Liver (tissue), 9 donors: Measurements from ENCODE around the gene CLCF1. TPM values are rescaled to one million over a fixed set of nuclear protein-coding genes. Genes with fewer than 3 reads are reported as not detected.

Source experiments
- DNase-seq: peaks from one replicate; pipeline ENCODE4 v3.0.0-alpha.2; 2017; ENCODE audit warnings: low spot score
- H3K27ac ChIP-seq, 2 donors: one replicate each; pipeline ENCODE4 v1.7.0; 2013; ENCODE audit warnings: inconsistent platforms in 2 of 2, low read length in 2 of 2, control low read depth in 1 of 2, low read depth in 1 of 2, mild to moderate bottlenecking in 1 of 2
- H3K27me3 ChIP-seq, 4 donors: one replicate each; pipeline versions ENCODE4 v1.6.1 to v1.7.0; 2013; ENCODE audit warnings: low read length in 3 of 4, inconsistent platforms in 1 of 4, mild to moderate bottlenecking in 1 of 4, moderate library complexity in 1 of 4; ENCODE audit not compliant: control insufficient read depth in 4 of 4, insufficient read depth in 4 of 4
- H3K36me3 ChIP-seq, 4 donors: one replicate each; pipeline versions ENCODE4 v1.6.1 to v1.7.0; 2013; ENCODE audit warnings: low read length in 3 of 4, mild to moderate bottlenecking in 3 of 4, low read depth in 1 of 4, moderate library complexity in 1 of 4; ENCODE audit not compliant: control insufficient read depth in 4 of 4, insufficient read depth in 3 of 4
- H3K4me1 ChIP-seq, 4 donors: one replicate each; pipeline versions ENCODE4 v1.6.1 to v1.7.0; 2013; ENCODE audit warnings: low read length in 3 of 4, mild to moderate bottlenecking in 3 of 4, moderate library complexity in 1 of 4; ENCODE audit not compliant: control insufficient read depth in 4 of 4, insufficient read depth in 4 of 4
- H3K4me3 ChIP-seq, 3 donors: one replicate each; pipeline versions ENCODE4 v1.6.1 to v1.7.0; 2013; ENCODE audit warnings: low read length in 3 of 3, control low read depth in 1 of 3, low read depth in 1 of 3, mild to moderate bottlenecking in 1 of 3
- H3K9ac ChIP-seq, 2 donors: one replicate each; pipeline ENCODE4 v1.7.0; 2013; ENCODE audit warnings: low read length in 2 of 2, mild to moderate bottlenecking in 2 of 2, moderate library complexity in 2 of 2, control low read depth in 1 of 2, low read depth in 1 of 2
- H3K9me3 ChIP-seq, 4 donors: one replicate each; pipeline versions ENCODE4 v1.6.1 to v1.7.0; 2013; ENCODE audit warnings: low read length in 3 of 4; ENCODE audit not compliant: control insufficient read depth in 4 of 4
- ATF3 ChIP-seq: IDR thresholded peaks from 2 replicates; pipeline ENCODE4 v1.6.1; 2016; ENCODE audit warnings: antibody characterized with exemption
- CTCF ChIP-seq: fragments of 150-350 bp; IDR thresholded peaks from 2 replicates; pipeline ENCODE4 v1.5.1; 2017; ENCODE audit warnings: improper control_type of control experiment, low read depth, low read length; ENCODE audit not compliant: missing input control
- EGR1 ChIP-seq, 2 donors: IDR thresholded peaks; 2 replicates each; pipeline ENCODE4 v1.6.1; 2016 to 2018; ENCODE audit warnings: antibody characterized with exemption in 2 of 2, low read depth in 2 of 2
- FOXA1 ChIP-seq: IDR thresholded peaks from 2 replicates; pipeline ENCODE4 v1.6.1; 2016; ENCODE audit warnings: antibody characterized with exemption
- FOXA2 ChIP-seq: IDR thresholded peaks from 2 replicates; pipeline ENCODE4 v1.6.1; 2016; ENCODE audit warnings: antibody characterized with exemption
- GABPA ChIP-seq, 2 donors: IDR thresholded peaks in 1 of 2; conservative IDR thresholded peaks in 1 of 2; 2 replicates each; pipeline ENCODE4 v1.6.1; 2016; ENCODE audit warnings: antibody characterized with exemption in 2 of 2, mild to moderate bottlenecking in 1 of 2, moderate library complexity in 1 of 2
- HNF4A ChIP-seq, 2 donors: conservative IDR thresholded peaks; 2 replicates each; pipeline ENCODE4 v1.6.1; 2016; ENCODE audit warnings: antibody characterized with exemption in 2 of 2, mild to moderate bottlenecking in 2 of 2
- HNF4G ChIP-seq: IDR thresholded peaks from 2 replicates; pipeline ENCODE4 v1.6.1; 2016; ENCODE audit warnings: antibody characterized with exemption
- JUND ChIP-seq, 2 donors: IDR thresholded peaks; 2 replicates each; pipeline ENCODE4 v1.6.1; 2016; ENCODE audit warnings: antibody characterized with exemption in 2 of 2
- MAX ChIP-seq: IDR thresholded peaks from 2 replicates; pipeline ENCODE4 v1.6.1; 2016; ENCODE audit warnings: antibody characterized with exemption
- NR2F2 ChIP-seq: IDR thresholded peaks from 2 replicates; pipeline ENCODE4 v1.6.1; 2016; ENCODE audit warnings: antibody characterized with exemption
- RAD21 ChIP-seq, 2 donors: IDR thresholded peaks; 2 replicates each; pipeline ENCODE4 v1.6.1; 2016; ENCODE audit warnings: antibody characterized with exemption in 2 of 2, mild to moderate bottlenecking in 2 of 2
- REST ChIP-seq: IDR thresholded peaks from 2 replicates; pipeline ENCODE4 v1.6.1; 2016; ENCODE audit warnings: antibody characterized with exemption, mild to moderate bottlenecking
- ZBTB33 ChIP-seq: IDR thresholded peaks from 2 replicates; pipeline ENCODE4 v1.6.1; 2016; ENCODE audit warnings: antibody characterized with exemption
- WGBS: extraction: QIAGEN DNeasy Blood & Tissue Kit; methylation state at CpG from one replicate; pipeline ENCODE4 v1.1.7; 2013; 5-methylcytosine and 5-hydroxymethylcytosine counted together
- polyA plus RNA-seq, 2 donors: library from polyadenylated mRNA; stranded (reverse) in 1 of 2; unstranded in 1 of 2; fragments of 200-250 nt in 1 of 2; fragments of >200 nt in 1 of 2; fragmentation: Nextera tagmentation in 1 of 2; extraction: Ambion mirVana in 1 of 2; gene quantifications; one replicate each; pipeline versions ENCODE4 v1.2.1 to v1.2.3, GENCODE V29; 2013 to 2015
- total RNA-seq, 2 donors: library from RNA; depleted of rRNA; stranded (reverse); fragments of >200 nt; gene quantifications; one replicate each; pipeline ENCODE4 v1.2.3, GENCODE V29; 2014
- donor health status: healthy.
- donor health status: healthy.
- donor health status: healthy.
- donor health status: healthy.
- donor health status: healthy.

CLCF1 gene
- total and polyA plus RNA-seq, 4 donors: 0.14 to 1.8 (median 0.20) TPM

GRCh38 chr11:67397986-67398660 is 24.7 kb upstream of the CLCF1 start:
- Histone ChIP-seq H3K27ac (no peak overlapping the region), H3K4me3 (no peak overlapping the region), H3K36me3 (peaks cover 20 to 36% (median 22%) of the 10 kb centered on the region in 4 donors), H3K9ac (no peak overlapping the region), H3K4me1 (peaks cover 10 to 35% (median 19%) of the 10 kb centered on the region in 4 donors), H3K9me3 (no peaks in the 10 kb centered on the region), H3K27me3 (no peaks in the 10 kb centered on the region)
- TF ChIP-seq REST (no peak), CTCF (no peak), NR2F2 (no peak), ATF3 (no peak), HNF4A (conservative IDR thresholded peaks at IDR 0.05) (no peak), HNF4G (no peak), RAD21 (IDR thresholded peaks at IDR 0.05) (no peak), FOXA1 (no peak), FOXA2 (no peak), GABPA (IDR thresholded peaks at IDR 0.05 in 1 of 2, conservative IDR thresholded peaks at IDR 0.05 in 1 of 2) (no peak), JUND (IDR thresholded peaks at IDR 0.05) (no peak), MAX (no peak), ZBTB33 (no peak), EGR1 (IDR thresholded peaks at IDR 0.05; ENCODE audit: low read depth in 2 of 2) (no peak)
- DNase-seq: no peak
- WGBS: 88% methylated on average over 24 of the region's 24 CpGs

- H3K27ac ChIP-seq: no peak overlapping the region
Measured at GRCh38 chr11:67397536-67397935, 24.1 kb upstream of the CLCF1 start.

More at GRCh38 chr11:67397536-67397935, 24.1 kb upstream of the CLCF1 start:
- Histone ChIP-seq H3K36me3 (peaks cover 20 to 36% (median 22%) of the 10 kb centered on the region in 4 donors), H3K9me3 (no peaks in the 10 kb centered on the region), H3K4me1 (peaks cover 8 to 37% (median 21%) of the 10 kb centered on the region in 4 donors), H3K27me3 (no peaks in the 10 kb centered on the region), H3K9ac (no peak overlapping the region), H3K4me3 (no peak overlapping the region)
- no peak for TF ChIP-seq FOXA2
- WGBS: 89% methylated on average over 6 of the region's 6 CpGs
- DNase-seq: no peak
